Fibroblast of upper back skin (primary cell): ENCODE data around the gene IMPG2.

ENCODE experiments used
- DNase-seq: peaks from one replicate; pipeline ENCODE4 v3.0.0-alpha.2; 2013

Gene IMPG2

DNA sequence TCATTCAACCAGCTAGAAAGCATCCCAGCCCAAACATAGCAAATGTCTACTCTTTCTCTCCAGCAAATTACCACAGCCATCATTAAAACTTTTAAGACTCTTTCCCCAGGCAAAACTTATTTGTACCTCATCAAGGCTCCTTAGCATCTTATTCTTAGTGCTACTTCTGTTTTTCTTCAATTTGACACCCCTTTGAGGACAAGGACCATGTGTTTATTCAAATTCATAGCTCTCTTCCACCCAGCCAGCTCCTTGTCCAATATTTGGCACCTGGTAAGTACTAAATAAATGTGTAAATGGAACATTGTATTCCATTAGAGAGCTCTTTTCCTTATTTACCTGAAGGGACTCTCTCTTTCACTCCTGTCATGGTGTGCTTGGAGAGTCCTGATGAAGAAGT, 89.8 kb downstream of the IMPG2 start:
- no peak for DNase-seq

DNA sequence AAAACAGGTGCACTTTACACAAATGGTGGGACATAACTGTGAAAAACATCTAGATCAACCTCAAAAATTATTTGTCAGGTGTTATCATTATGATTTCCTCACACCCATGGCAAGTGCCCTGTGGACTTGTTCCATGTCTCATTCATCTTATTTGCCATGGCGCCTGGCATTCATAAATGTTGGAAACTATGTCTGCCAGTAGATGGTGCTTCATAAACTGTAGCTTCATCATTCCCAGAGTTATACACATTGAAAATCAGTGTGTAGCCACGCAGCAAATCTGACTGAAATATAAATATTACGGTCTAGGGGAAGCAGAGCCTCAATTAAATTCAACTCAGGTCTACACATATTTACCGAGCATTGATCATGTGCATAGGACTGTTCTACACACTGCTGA, 90.7 kb downstream of the IMPG2 start:
- DNase-seq: peak; percentile 3

DNA sequence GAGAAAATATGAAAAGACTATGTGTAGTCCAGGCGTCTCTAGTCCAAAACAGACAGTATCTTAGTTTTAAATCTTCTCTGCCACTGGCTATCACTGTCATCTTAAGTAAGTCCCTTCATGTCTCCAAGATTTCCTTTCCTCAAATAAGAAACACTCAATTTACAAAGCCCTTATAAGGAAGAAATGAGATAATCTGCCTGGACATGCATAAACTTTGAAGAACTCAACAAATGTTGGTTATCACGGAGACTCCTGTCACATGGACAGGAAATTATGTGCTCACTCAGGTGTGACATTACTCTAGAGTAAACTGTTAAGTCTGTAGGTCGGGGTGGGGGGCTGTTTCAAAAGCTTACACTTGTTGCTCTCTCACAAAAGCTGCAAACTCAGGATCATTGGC, 91.9 kb downstream of the IMPG2 start:
- DNase-seq: no peak

DNA sequence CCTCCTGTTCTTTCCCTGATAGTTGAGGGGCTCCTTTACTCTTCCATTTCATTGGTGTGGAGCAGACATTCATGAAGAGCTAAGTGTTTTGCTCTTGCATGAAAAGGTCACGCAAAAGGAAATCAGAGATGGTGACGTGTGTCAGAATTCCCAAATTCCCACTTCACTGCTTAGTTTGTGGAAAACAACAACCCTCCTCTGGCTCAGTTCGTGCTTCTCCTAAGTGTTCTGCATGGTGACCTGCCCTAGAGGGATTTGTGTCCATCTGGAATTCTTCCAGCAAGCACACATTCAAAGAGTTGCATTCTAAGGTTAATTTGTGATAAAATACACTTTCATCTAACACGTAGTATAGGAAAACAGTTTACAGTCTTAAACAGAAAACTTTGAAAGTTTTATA, 95.6 kb downstream of the IMPG2 start:
- DNase-seq: no peak

DNA sequence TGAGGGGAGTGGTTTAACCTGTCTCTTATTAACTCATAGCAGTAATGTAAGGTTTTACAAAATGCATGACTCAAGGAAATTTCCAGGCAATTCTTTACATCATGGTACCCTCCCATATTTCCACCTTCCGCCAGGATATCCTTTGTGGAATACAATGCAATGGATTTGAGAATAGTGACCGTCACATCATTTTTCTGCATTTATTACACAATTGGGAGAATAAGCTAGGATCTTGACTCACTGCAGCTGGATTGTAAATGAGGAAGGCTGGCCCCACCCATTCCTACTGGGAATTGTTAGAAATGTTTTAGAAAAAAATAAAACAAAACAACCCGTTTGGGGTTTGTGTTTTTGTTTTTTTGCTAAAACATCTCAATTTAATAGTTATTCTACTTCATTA, 97.4 kb downstream of the IMPG2 start:
- no peak for DNase-seq

DNA sequence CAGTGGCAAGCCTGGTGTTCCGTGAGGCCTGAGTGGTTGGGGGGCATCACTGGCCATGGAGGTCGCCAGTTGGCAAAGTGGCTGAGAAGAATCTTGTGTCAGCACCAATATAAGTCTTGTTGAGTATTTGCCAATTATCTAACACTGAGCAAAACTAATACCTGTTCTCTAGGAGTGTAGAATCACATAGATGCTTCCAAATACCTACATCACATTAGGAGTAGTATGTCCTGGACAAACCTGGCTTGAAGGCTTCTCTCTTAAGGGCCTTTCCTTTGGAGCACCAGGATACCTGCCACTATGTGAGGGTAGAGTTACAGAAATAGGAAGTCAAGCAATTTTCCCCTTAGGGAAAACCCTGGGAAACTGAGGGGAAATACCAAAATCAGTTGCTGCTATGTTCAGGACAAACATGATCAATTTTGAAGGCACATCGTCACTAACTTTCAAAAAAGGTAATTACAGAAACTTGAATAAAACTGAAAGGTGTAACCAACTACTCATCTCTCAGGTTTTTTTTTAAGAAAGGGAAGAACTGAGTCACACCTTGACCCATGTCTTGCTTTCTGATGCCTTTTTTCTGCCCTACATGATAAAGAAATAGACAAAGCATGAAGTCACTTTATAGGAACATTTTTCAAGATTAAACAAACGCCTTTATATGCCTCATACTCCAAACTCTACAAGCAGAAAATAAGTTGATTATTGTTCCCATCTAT, 100.4 kb downstream of the IMPG2 start:
- DNase-seq: no peak

DNA sequence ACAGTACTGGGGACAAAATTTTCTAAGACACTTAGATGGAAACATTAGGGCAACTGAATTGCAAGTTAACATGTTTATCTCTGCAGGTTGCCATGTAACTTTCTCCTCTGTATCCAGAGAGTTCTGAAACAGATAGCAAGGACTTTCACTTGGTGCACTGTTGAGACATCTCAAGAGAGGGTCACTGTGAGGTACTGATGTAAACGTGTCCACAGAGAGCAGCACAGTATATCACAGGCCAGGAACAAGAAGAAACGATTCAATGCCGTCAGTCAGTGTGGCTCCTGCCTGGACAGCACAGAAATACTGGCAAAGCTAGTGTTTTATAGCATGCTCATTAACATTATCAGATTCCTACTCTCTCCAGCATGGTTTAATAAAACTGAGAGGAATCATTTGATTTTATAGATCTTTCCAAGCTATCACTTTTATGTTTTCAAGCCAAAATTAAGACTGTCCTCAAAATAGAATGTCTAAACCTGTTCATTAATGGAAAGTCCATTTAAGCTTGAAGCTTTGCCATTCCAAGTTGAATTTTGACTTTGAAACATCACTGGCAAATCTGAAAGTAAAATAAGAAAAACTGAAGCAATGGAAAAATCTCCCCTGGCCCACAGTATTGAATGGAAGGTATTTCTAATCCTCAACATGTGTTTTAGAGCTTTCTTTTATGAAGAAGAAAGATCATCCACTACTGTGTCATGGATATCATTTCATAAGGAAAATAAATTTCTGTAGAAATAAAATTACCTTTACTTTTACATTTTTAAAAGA, 102.7 kb downstream of the IMPG2 start:
- no peak for DNase-seq

DNA sequence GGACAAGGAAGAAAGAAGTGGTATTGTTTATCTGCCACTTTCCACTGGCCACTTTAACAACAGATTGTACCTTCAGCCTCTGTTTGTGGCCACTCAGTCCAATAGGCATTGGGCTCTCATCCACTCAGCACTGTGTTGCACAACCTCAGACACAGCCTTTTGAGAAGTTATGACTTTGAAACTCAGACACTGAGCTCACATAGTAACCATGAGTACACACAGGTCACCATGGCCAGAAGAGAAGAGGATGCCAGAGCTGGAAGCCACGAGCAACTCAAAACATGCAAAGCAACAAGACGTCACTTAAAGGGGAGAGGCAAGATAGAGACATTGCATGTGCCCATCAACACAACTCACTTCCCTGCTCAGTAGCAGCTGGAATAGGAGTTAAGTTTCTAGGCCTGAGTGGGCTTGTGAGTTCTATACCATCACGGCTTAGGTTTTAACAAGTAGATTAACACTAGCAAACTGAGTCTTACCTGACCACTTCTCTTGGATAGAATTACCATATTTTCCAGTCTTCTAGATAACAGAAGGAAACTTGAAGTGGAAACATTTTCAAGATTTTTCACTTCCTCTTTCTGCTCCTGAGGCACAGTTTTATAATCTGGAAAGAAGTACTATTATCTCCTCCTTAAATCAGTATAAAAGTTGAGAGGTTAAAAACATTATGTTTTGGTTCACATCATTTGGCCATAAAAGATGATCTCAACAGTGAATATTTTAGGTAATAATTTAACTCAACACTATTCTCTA, 103.5 kb downstream of the IMPG2 start:
- DNase-seq: no peak

DNA sequence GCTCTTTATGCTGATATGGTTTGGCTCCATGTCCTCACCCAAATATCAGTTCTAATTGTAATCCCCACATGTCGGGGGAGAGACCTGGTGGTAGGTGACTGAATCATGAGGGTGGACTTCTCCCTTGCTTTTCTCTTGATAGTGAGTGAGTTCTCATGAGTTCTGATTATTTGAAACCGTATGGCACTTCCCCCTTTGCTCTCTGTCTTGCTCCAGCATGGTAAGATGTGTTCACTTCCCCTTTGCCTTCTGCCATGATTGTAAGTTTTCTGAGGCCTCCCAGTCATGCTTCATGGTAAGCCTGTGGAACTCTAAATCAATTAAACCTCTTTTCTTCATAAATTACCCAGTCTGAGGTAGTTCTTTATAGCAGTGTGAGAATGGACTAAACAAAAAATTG, 107.6 kb downstream of the IMPG2 start:
- no peak for DNase-seq

DNA sequence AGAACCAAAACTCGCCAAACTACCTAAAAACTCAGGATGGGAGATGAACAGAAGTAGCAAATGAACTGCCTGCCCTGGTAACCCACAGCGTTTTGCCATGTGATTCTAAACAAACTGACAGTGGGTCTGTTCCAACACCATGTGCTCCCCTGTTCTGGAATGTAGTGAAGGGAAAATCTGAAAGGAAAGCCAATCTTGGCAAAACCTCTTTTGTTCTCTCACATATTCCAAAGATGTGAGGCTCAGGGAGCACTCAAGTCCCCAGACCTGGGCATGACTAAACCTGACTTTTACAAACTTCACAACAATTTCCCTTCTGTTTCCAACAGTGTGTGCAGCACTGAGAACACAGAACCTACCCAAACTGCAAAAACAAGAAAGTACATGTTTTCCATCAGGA, 116.1 kb downstream of the IMPG2 start:
- DNase-seq: no peak

DNA sequence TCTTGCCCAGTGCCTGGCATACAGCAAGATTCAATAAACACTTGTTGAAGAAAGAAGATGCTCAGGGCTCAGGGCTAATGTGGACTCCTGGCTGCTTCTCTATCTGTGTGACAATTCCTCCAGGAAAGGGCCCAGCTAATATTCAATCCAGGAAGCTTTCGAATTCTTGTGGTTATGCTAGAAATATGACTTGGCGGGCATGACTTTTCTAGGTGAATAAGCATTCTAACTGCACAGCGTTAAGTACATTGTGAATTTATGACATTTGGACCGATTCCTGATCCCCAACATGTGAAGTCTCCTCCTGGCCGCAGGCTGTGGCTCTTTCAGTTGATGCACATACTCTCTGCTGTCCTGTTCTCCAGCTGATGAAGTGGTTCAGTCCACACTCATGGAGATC, 117.0 kb downstream of the IMPG2 start:
- DNase-seq: peak; percentile 77

DNA sequence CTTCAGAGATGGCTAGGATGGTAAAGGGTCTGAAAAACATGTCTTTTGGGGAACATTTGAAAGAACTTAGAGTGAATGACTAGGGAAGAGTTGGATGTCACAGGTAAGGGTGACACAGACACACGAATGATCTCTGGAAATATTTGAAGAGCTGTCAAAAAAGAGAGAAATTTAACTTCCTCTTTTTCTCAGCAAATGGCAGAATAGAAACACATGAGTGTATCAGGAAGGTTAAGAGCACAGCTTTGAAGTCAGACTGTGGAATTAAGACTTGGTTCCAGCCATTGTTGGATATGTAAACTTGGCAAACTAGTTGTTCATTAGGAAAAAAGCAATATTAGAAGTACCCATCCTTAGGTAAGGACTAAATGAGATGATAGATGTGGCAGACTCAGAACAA, 117.7 kb downstream of the IMPG2 start:
- no peak for DNase-seq

DNA sequence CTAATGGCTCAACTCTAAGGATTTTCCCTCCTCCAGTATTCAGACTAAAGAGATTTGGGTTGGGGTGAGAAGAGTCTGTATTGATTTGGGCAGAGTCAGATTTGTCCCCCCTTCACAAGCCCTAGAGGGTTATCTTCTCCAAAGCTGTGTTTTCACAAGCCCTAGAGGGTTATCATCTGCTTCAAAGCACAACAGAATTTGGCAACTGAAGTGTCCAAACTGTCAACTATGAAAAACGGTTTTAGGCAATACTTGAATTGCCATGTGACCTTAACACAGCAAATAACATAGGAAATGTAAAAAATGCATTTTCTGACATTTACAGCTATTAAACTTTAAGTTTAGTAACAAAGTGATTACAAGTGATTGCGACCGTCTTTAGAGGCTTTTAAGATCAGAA, 119.9 kb downstream of the IMPG2 start:
- no peak for DNase-seq

DNA sequence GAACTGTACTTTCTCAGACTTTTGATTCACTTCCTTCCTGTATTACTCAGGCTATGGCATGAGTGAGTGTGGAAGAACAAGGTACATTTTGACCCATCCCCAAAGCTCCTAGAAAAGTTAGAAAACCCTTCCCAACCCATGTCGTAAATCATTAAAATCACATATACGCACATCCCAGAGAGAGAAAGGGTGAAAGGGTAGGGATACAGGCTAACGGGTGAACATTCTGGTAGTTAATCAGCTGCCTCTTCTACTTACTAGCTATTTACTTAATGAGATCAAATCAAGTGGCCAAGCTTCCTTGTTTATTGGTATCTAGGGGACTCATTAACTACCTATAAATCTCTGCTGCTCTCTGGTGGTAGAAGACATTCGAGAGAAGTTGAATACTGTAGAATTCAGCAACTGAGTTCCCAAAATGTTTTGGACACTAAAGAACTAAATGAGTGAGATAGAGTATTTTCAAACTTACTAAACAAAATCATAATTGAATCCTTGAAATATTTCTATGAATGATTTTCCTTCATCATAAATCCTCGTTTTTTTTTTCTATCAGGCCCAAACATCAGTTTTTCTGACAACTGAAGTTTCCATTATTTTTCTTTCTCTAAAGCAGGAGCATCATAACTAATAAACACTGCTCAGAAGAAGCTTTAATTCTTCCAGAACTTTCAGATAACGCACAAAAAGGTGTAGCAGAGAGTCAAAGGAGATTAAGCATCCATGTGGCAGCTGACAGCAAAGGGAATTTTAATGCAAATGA, 124.2 kb downstream of the IMPG2 start:
- DNase-seq: peak; percentile 72

DNA sequence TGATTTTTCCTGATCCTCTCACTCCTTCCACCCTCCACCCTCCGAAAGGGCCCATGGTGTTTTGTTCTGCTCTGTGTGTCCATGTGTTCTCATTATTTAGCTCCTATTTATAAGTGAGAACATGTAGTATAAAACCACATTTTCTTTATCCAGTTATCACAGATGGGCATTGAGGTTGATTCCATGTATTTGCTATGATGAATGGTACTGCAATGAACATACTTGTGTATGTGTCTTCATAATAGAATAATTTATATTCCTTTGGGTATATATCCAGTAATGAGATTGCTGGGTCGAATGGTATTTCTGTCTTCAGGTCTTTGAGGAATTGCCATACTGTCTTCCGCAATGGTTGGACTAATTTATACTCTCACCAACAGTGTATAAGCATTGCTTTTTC, 126.0 kb downstream of the IMPG2 start:
- DNase-seq: peak; percentile 58

DNA sequence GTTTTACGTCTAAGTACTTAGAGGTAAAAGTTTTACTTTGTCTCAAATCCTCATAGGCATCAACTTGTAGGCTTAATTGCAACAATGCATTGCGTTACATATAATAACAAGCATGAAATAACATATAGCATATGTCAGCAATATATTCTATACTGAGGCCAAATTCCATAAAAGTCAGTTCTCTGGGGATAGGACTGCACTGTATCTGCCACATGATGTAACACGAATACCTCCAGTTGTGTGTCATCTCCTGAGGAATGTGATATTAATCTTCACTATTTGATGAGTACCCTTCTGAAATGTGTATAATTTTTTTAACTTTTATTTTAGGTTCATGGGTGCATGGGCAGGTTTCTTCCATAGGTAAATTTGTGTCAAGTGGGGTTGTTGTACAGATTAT, 126.4 kb downstream of the IMPG2 start:
- DNase-seq: peak; percentile 93

DNA sequence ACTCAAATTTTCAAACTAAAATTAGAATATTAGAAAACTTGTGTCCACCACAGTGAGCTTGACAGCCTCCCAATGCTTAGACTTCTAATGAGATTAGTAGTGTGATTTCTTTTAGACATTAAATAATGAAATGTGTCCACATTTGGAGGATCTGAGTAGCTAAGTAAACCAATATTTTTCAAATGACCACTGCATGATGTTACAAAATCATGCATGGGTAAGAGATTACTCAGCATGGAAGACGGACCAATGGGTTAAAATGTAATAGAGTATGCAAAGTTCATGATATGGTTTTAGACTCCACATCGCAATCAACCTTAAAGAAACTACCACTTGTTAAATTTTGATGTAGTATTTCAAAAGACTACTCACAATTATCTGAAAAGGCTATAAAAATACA, 130.6 kb downstream of the IMPG2 start:
- peak; percentile 59 for DNase-seq

DNA sequence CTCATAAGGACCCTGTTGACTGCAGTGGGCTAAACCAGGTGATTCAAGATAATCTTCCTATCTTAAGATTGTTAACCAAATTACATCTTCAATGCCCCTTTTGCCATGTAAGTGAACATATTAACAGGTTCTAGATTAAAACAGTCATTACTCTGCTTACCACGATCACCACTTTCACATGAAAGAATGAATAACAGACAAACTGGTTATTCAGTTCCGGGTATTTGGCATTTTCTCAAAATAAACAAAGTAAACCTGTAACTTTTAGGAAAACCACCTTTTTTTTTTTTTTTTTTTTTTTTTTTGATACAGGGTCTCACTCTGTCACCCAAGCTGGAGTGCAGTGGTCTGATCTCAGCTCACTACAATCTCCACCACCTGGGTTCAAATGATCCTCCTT, 131.2 kb downstream of the IMPG2 start:
- no peak for DNase-seq

DNA sequence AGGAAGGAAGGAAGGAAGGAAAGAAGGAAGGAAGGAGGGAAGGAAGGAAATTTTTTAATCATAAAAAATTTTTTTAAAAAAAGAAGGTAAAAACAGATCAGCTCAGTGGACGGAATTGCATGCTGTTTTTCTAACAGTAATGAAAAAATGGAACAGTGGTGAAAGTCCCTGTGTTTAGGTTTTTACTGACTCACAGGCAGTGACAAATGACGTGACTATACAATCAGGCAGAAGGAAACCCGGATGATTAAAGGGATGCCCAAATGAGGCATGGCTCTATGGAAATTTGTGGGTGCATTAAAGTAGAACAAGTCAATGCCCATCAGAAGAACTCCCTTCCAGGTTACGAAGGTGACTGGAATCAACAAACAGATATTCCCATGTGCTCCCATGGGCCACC, 135.0 kb downstream of the IMPG2 start:
- DNase-seq: no peak

DNA sequence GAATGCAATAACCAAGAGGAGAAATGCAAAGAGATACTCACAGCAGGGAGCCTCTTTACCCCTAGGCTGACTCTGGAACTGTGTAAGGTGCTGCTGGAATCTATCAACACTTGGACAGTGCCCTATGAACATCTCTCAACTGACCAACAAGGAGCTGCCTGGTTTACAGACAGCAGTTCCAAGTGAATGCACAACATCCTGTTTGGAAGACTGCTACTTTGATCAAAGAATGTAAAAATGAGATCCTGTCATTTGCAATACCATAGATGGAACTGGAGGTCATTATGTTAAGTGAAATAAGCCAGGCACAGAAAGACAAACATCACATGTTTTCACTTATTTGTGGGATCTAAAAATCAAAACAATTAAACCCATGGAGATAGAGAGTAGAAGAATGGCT, 136.3 kb downstream of the IMPG2 start:
- no peak for DNase-seq

DNA sequence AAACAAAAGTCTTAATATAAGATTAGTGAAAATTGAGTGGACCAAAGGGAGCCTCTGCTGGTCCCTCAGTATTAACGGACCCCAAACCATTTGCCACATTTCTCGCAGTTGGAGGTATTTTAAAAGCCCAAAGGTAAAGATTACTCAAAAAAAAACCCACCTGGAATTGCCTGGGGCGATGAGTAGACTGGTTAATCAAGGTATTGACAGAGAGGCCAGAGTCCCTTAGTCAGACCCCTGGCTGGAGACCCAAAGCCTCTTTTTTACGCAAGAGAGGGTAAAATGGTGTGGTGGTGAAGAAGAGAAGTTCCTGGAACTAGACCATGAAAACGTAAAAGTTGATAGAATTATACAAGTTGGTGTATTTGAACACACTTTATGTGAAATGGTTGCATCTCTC, 137.2 kb downstream of the IMPG2 start:
- DNase-seq: no peak

DNA sequence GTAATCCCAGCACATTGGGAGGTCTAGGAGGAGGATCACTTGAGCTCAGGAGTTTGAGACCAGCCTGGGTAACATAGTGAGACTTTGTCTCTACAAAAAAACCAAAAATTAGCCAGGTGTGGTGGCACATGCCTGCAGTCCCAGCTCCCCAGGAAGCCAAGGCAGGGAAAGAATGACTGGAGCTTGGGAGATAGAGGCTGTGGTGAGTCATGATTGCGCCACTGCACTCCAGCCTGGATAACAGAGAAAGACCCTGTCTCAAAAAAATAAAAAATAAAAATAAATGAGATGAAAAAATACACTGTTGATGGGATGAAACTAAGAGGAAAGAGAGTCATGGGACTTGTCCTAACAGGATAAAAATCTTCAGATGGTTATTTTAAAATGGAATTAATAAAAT, 137.6 kb downstream of the IMPG2 start:
- DNase-seq: peak; percentile 50

DNA sequence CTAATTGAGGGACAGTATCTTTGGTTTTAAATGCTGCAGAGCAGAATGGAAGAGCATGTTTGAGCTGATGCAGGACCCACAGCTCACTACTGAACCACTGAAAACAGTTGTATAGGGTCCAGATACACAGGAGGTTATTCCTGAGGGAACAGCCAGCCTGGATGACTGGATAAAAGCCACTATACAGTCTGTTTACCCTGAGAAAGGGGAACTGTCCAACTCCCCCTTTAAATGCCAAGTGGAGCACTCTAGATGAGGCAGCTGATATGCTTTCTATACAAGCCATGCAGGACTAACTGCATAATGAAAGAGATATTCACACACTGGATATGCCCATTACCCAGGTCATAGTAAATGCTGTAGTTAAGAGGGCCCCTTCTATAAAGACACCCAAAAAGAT, 138.6 kb downstream of the IMPG2 start:
- no peak for DNase-seq
